A673 (cell line): Measurements from ENCODE around the gene VSX2. TPM values are rescaled to one million over a fixed set of nuclear protein-coding genes. Genes with fewer than 3 reads are reported as not detected.

Experiments
- BruUV-seq: library from RNA; stranded (reverse); fragments of 400-500 nt; replicated peaks from 2 replicates; lab custom pipeline; 2021; lab: Mats Ljungman, UMichigan
- CTCF ChIA-PET: fragments of 300-600 bp; sonication (Branson Sonifier 250); formaldehyde crosslinking; loops from one replicate; lab custom pipeline; 2022; ENCODE audit warnings: antibody characterized with exemption; lab: Charles Lee
- POLR2A ChIA-PET: fragments of 300-600 bp; sonication (Branson Sonifier 250); formaldehyde crosslinking; loops from one replicate; lab custom pipeline; 2022; ENCODE audit warnings: antibody characterized with exemption; ENCODE audit not compliant: low non-redundant PET; lab: Charles Lee
- DNase-seq: peaks from one replicate; pipeline ENCODE4 v3.0.0-alpha.2; 2015; ENCODE audit warnings: low spot score
- H3K27ac ChIP-seq: fragments of 200-600 bp; sonication (generic); 2 replicates; pipeline ENCODE4 v1.5.1; 2016; ENCODE audit warnings: mixed run types, low read depth, mild to moderate bottlenecking, mixed read lengths, antibody characterized with exemption, low read length; ENCODE audit not compliant: poor library complexity, severe bottlenecking
- H3K27me3 ChIP-seq: fragments of 200-600 bp; sonication (generic); replicated peaks from 2 replicates; pipeline ENCODE4 v1.6.1; 2017; ENCODE audit warnings: mixed run types, low read depth, mild to moderate bottlenecking, mixed read lengths, antibody characterized with exemption, low read length; ENCODE audit not compliant: insufficient read depth, poor library complexity
- H3K36me3 ChIP-seq: fragments of 200-600 bp; sonication (generic); 2 replicates; pipeline ENCODE4 v1.6.1; 2016; ENCODE audit warnings: mixed run types, mild to moderate bottlenecking, mixed read lengths, antibody characterized with exemption, low read length; ENCODE audit not compliant: insufficient read depth, poor library complexity, severe bottlenecking
- H3K4me1 ChIP-seq: fragments of 200-600 bp; sonication (generic); 2 replicates; pipeline ENCODE4 v1.6.1; 2017; ENCODE audit warnings: mixed run types, mild to moderate bottlenecking, mixed read lengths, antibody characterized with exemption, low read length; ENCODE audit not compliant: insufficient read depth, poor library complexity, severe bottlenecking
- H3K4me3 ChIP-seq: fragments of 200-600 bp; sonication (generic); 2 replicates; pipeline ENCODE4 v1.5.1; 2016; ENCODE audit warnings: low read depth, mixed run types, mild to moderate bottlenecking, mixed read lengths, low read length; ENCODE audit not compliant: poor library complexity, severe bottlenecking
- H3K9me3 ChIP-seq: fragments of 200-600 bp; sonication (generic); 2 replicates; pipeline ENCODE4 v1.6.1; 2016; ENCODE audit warnings: mixed run types, low read depth, mild to moderate bottlenecking, mixed read lengths, antibody characterized with exemption, low read length; ENCODE audit not compliant: poor library complexity, severe bottlenecking
- EZH2 ChIP-seq: fragments of 200-600 bp; sonication (generic); IDR thresholded peaks from 2 replicates; pipeline ENCODE4 v1.6.1; 2017; ENCODE audit warnings: borderline replicate concordance, low read depth, mild to moderate bottlenecking, mixed read lengths, antibody characterized with exemption, low read length; ENCODE audit not compliant: poor library complexity, severe bottlenecking
- intact Hi-C: fragments of 100-400 bp; cut with micrococcal nuclease; formaldehyde crosslinking; loops from one replicate; pipeline ENCODE4 v1.10.0; 2022; ENCODE audit not compliant: unreplicated experiment
- total RNA-seq: library from RNA; stranded (reverse); gene quantifications from 2 replicates; pipeline ENCODE4 v1.2.3, GENCODE V29; 2021
- TF ChIP-seq, protein P1 (sequence below): fragments of 300-800, 200-600 bp; sonication (generic); conservative IDR thresholded peaks from 2 replicates; pipeline ENCODE4 v1.5.1; 2017; ENCODE audit warnings: low read depth, mild to moderate bottlenecking, antibody characterized with exemption, low read length, moderate library complexity, mixed read lengths

The VSX2 gene
- total RNA-seq, 1 experiment from 2014 or later, result not detected

DNA sequence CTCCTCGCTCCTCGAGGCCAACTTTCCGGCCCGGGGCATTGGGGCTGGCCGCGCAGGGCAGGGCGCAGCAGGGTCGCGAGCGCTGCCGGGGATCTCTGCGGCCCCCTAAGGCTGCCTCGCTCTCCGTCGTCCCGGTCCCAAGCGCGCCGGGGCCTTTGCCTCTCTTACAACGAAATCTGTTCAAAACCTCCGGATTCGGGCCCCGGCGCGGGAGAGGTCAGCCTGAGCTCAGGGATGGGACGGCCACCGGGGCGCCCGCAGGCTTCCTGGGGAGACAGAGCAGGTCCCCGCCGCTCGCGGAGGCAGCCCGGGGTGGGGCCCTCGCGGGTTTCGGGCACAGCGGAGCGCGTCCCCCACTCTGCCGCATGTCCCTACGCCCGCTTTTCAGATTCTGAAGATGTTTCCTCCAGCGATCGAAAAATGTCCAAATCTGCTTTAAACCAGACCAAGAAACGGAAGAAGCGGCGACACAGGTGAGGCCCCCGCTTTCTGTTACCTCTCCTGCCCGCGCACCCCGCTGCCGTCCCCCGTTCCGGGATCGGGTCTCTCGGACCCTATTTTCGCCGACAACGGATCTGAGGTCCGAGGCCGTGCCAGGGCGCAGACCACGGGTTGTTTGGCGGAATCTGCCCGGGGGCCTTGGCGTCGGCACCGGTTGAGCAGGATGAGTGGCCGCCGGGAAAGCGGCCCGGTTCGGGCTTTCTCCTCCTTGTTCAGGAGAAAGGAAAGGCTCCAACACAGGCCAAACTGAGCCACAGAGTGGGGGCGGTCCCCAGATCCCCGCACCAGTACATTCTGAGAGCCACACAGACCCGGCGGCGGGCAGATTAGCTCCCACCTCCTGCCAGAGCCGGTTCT lies 1.8 kb downstream of the VSX2 start:
- BruUV-seq, result no TSS peak
- H3K27me3 ChIP-seq, result peaks cover 81% of the 10 kb centered on the region
- intact Hi-C loops, result no loop called here
- no peak overlapping the region for H3K4me3 ChIP-seq
- H3K4me1 ChIP-seq, result no peaks in the 10 kb centered on the region
- TF ChIP-seq, protein P1, sequence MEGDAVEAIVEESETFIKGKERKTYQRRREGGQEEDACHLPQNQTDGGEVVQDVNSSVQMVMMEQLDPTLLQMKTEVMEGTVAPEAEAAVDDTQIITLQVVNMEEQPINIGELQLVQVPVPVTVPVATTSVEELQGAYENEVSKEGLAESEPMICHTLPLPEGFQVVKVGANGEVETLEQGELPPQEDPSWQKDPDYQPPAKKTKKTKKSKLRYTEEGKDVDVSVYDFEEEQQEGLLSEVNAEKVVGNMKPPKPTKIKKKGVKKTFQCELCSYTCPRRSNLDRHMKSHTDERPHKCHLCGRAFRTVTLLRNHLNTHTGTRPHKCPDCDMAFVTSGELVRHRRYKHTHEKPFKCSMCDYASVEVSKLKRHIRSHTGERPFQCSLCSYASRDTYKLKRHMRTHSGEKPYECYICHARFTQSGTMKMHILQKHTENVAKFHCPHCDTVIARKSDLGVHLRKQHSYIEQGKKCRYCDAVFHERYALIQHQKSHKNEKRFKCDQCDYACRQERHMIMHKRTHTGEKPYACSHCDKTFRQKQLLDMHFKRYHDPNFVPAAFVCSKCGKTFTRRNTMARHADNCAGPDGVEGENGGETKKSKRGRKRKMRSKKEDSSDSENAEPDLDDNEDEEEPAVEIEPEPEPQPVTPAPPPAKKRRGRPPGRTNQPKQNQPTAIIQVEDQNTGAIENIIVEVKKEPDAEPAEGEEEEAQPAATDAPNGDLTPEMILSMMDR, result no peak
- peak; percentile 100 for TF ChIP-seq EZH2
- no peak overlapping the region for H3K27ac ChIP-seq
- H3K36me3 ChIP-seq, result no peaks in the 10 kb centered on the region
- CTCF ChIA-PET, result no interaction called here
- H3K9me3 ChIP-seq, result no peaks in the 10 kb centered on the region
- DNase-seq, result no peak
- POLR2A ChIA-PET, result interaction anchor here (0.6 kb wide), 1 partner anchor 1409 kb away, joined by 3 read pairs; no protein-coding TSS in a partner anchor

DNA sequence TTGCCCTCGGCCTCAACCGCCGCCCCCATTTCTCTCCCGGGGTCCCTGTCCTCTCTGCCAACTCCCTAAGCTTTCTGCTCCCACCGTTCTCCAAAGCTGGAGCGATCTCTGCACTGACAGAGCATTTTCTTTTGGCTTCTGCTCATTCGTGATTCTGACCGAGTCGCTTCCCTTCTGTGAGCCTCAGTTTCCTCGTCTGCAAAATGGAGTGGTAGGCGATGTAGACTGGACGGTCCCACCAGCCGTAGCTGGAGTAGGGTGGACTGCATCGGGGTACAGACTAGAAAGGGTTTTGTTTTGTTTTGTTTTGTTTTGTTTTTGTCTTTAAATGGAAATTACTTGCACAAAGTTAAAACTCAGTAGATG lies 2.4 kb downstream of the VSX2 start:
- intact Hi-C loops, result no loop called here
- no peak for DNase-seq
- no peaks in the 10 kb centered on the region for H3K9me3 ChIP-seq
- no TSS peak for BruUV-seq
- peaks cover 77% of the 10 kb centered on the region for H3K27me3 ChIP-seq
- H3K4me1 ChIP-seq, result no peaks in the 10 kb centered on the region
- POLR2A ChIA-PET, result no interaction called here
- CTCF ChIA-PET, result no interaction called here
- no peaks in the 10 kb centered on the region for H3K36me3 ChIP-seq
- no peak overlapping the region for H3K27ac ChIP-seq
- H3K4me3 ChIP-seq, result no peak overlapping the region
- TF ChIP-seq, protein P1, result no peak
- no peak for TF ChIP-seq EZH2

DNA sequence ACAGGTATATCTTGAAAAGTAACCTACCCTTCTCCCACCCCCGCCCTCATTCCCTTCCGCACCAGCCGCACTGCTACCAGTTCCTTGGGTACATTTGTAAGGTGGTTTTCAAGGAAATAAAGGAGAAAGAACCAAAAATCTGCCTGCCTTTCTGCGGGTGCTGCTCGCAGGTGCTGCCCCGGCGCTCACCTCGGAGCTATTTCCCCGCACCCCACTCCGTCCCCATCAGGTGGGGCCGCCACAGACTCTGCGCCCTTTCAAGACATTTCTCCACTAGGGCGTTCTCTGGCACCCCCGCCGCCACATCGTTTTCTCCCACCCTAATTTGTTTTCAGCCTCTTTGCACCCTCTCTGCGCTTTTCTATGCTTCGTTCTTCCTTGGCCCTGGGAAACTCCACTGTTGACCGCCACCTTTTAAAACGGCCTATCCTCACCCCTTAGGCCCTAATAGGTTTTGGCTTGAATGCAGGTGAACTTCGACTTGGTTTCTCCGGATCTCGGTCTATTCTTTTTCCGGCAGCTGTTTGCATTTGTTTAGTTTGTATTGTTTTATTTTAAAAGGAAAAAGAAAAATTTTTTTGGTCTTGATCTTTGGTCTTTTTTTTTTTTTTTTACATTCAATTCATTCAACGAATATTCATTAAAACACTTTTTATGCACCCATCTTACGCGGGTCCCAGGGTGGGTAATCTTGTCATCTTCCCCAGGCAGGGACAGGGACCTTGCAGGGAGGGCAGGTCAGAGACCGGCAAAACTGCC lies 3.0 kb downstream of the VSX2 start:
- no peak for DNase-seq
- no peaks in the 10 kb centered on the region for H3K9me3 ChIP-seq
- no peaks in the 10 kb centered on the region for H3K36me3 ChIP-seq
- peaks cover 74% of the 10 kb centered on the region for H3K27me3 ChIP-seq
- no TSS peak for BruUV-seq
- H3K4me1 ChIP-seq, result no peaks in the 10 kb centered on the region
- no peak for TF ChIP-seq EZH2
- TF ChIP-seq, protein P1, result no peak
- ChIA-PET CTCF (interaction anchor here (0.7 kb wide), 1 partner anchor 13 kb away, joined by 4 read pairs; no protein-coding TSS in a partner anchor), POLR2A (no interaction called here)
- H3K27ac ChIP-seq, result no peak overlapping the region
- H3K4me3 ChIP-seq, result no peak overlapping the region
- intact Hi-C loops, result no loop called here
